WTC11 (cell line): ENCODE results near the gene FLT3. TPM values are rescaled to one million over a fixed set of nuclear protein-coding genes. Genes with fewer than 3 reads are reported as not detected.

Source experiments
- ATAC-seq: fragments of 200-7000 bp; cut with Tn5 transposase; 2 replicates; pipeline ENCODE4 v1.10.0; 2021; ENCODE audit warnings: mild to moderate bottlenecking, moderate library complexity
- CTCF ChIA-PET: fragments of 300-600 bp; sonication (Branson Sonifier 250); formaldehyde crosslinking; loops from one replicate; lab custom pipeline; 2021; ENCODE audit warnings: antibody characterized with exemption; lab: Charles Lee
- POLR2A ChIA-PET: fragments of 350-600 bp; sonication (Branson Sonifier 250); formaldehyde crosslinking; loops from one replicate; lab custom pipeline; 2021; ENCODE audit warnings: antibody characterized with exemption; lab: Charles Lee
- DNase-seq: peaks from one replicate; pipeline ENCODE4 v3.0.0; 2021; ENCODE audit warnings: low spot score
- H3K27ac Mint-ChIP-seq: 2 replicates; pipeline ENCODE4 v1.8.0; 2021; ENCODE audit warnings: mixed read lengths
- H3K27me3 Mint-ChIP-seq: 2 replicates; pipeline ENCODE4 v1.8.0; 2021; ENCODE audit warnings: low read depth, mild to moderate bottlenecking, moderate library complexity, mixed read lengths
- H3K36me3 Mint-ChIP-seq: 2 replicates; pipeline ENCODE4 v1.8.0; 2021; ENCODE audit warnings: mixed read lengths
- H3K4me1 Mint-ChIP-seq: 2 replicates; pipeline ENCODE4 v1.8.0; 2022; ENCODE audit warnings: mixed read lengths
- H3K4me3 Mint-ChIP-seq: 2 replicates; pipeline ENCODE4 v1.8.0; 2021; ENCODE audit warnings: mild to moderate bottlenecking, moderate library complexity, mixed read lengths
- H3K9me3 Mint-ChIP-seq: 2 replicates; pipeline ENCODE4 v1.8.0; 2021; ENCODE audit warnings: mixed read lengths
- AFF4 ChIP-seq: sonication (generic); formaldehyde crosslinking; IDR thresholded peaks from 2 replicates; pipeline ENCODE4 v1.8.1; 2023; ENCODE audit warnings: mild to moderate bottlenecking, missing genetic modification reagents, borderline replicate concordance
- CBFB ChIP-seq: sonication (generic); formaldehyde crosslinking; IDR thresholded peaks from 2 replicates; pipeline ENCODE4 v1.8.1; 2022; ENCODE audit warnings: mild to moderate bottlenecking, low read depth, missing genetic modification reagents
- CDX4 ChIP-seq: fragments of 250-450 bp; sonication (Bioruptor Pico); IDR thresholded peaks from 2 replicates; pipeline ENCODE4 v1.9.0; 2021; ENCODE audit warnings: moderate library complexity, mild to moderate bottlenecking, inconsistent platforms, borderline replicate concordance
- E2F4 ChIP-seq: sonication (generic); formaldehyde crosslinking; IDR thresholded peaks from 2 replicates; pipeline ENCODE4 v1.8.1; 2022; ENCODE audit warnings: low read depth, mild to moderate bottlenecking, moderate library complexity, missing genetic modification reagents, borderline replicate concordance
- ELF4 ChIP-seq: sonication (generic); formaldehyde crosslinking; IDR thresholded peaks from 2 replicates; pipeline ENCODE4 v1.8.1; 2022; ENCODE audit warnings: low read depth, mild to moderate bottlenecking, moderate library complexity, missing genetic modification reagents
- EMX1 ChIP-seq: fragments of 250-450 bp; sonication (Bioruptor Pico); IDR thresholded peaks from 2 replicates; pipeline ENCODE4 v1.8.0; 2021; ENCODE audit warnings: mild to moderate bottlenecking
- ETV6 ChIP-seq: sonication (generic); formaldehyde crosslinking; IDR thresholded peaks from 2 replicates; pipeline ENCODE4 v1.8.1; 2022; ENCODE audit warnings: mild to moderate bottlenecking, missing genetic modification reagents
- FOXK1 ChIP-seq: sonication (generic); formaldehyde crosslinking; IDR thresholded peaks from 2 replicates; pipeline ENCODE4 v1.8.0; 2022; ENCODE audit warnings: mild to moderate bottlenecking, moderate library complexity, missing genetic modification reagents
- IRF1 ChIP-seq: sonication (generic); formaldehyde crosslinking; IDR thresholded peaks from 2 replicates; pipeline ENCODE4 v1.8.0; 2023; ENCODE audit warnings: missing genetic modification reagents
- JAZF1 ChIP-seq: fragments of 250-450 bp; sonication (Bioruptor Pico); IDR thresholded peaks from 2 replicates; pipeline ENCODE4 v1.9.0; 2021; ENCODE audit warnings: moderate library complexity, mild to moderate bottlenecking, inconsistent platforms
- JUN ChIP-seq: sonication (generic); formaldehyde crosslinking; IDR thresholded peaks from 2 replicates; pipeline ENCODE4 v1.8.0; 2023; ENCODE audit warnings: mild to moderate bottlenecking, missing genetic modification reagents
- NFATC4 ChIP-seq: fragments of 250-450 bp; sonication (Bioruptor Pico); IDR thresholded peaks from 2 replicates; pipeline ENCODE4 v1.9.0; 2021; ENCODE audit warnings: mild to moderate bottlenecking
- NR3C1 ChIP-seq: sonication (generic); formaldehyde crosslinking; conservative IDR thresholded peaks from 2 replicates; pipeline ENCODE4 v1.8.1; 2023; ENCODE audit warnings: low read depth, mild to moderate bottlenecking, missing genetic modification reagents
- PRRX2 ChIP-seq: fragments of 250-450 bp; sonication (Bioruptor Pico); IDR thresholded peaks from 2 replicates; pipeline ENCODE4 v1.8.0; 2021; ENCODE audit warnings: mild to moderate bottlenecking
- RORB ChIP-seq: fragments of 250-450 bp; sonication (Bioruptor Pico); IDR thresholded peaks from 2 replicates; pipeline ENCODE4 v1.9.0; 2021; ENCODE audit warnings: mild to moderate bottlenecking
- SMAD3 ChIP-seq: sonication (generic); formaldehyde crosslinking; IDR thresholded peaks from 2 replicates; pipeline ENCODE4 v1.8.0; 2022; ENCODE audit warnings: missing genetic modification reagents, mild to moderate bottlenecking, borderline replicate concordance
- USF2 ChIP-seq: sonication (generic); formaldehyde crosslinking; IDR thresholded peaks from 2 replicates; pipeline ENCODE4 v1.8.1; 2023; ENCODE audit warnings: mild to moderate bottlenecking, missing genetic modification reagents, moderate library complexity
- ZNF281 ChIP-seq: sonication (generic); formaldehyde crosslinking; IDR thresholded peaks from 2 replicates; pipeline ENCODE4 v1.8.0; 2023; ENCODE audit warnings: mild to moderate bottlenecking, missing genetic modification reagents
- ZNF532 ChIP-seq: fragments of 250-450 bp; sonication (Bioruptor Pico); IDR thresholded peaks from 2 replicates; pipeline ENCODE4 v1.9.0; 2021; ENCODE audit warnings: mild to moderate bottlenecking, borderline replicate concordance
- ZNF671 ChIP-seq: fragments of 250-450 bp; sonication (Bioruptor Pico); IDR thresholded peaks from 2 replicates; pipeline ENCODE4 v1.8.0; 2021; ENCODE audit warnings: mild to moderate bottlenecking
- ZSCAN18 ChIP-seq: fragments of 250-450 bp; sonication (Bioruptor Pico); IDR thresholded peaks from 2 replicates; pipeline ENCODE4 v2.1.2; 2022; ENCODE audit warnings: mild to moderate bottlenecking, moderate library complexity
- total RNA-seq: library from RNA; stranded (reverse); gene quantifications from 3 replicates; pipeline ENCODE4 v1.2.3, GENCODE V29; 2021

The FLT3 gene
- total RNA-seq, 1 experiment from 2014 or later: 0.15 TPM

- no peak for TF ChIP-seq USF2 (CRISPR knock-in tag)
- TF ChIP-seq JAZF1 (CRISPR knock-in tag): no peak
- TF ChIP-seq CDX4 (CRISPR knock-in tag): no peak
- no peak for TF ChIP-seq ZNF281
- TF ChIP-seq JUN (CRISPR knock-in tag): no peak
- TF ChIP-seq NFATC4: no peak
- TF ChIP-seq, all 79 proteins: peak for 0
Measured at GRCh38 chr13:27973291-27973690, 127.1 kb downstream of the FLT3 start (continued).

GRCh38 chr13:27972478-27972820 lies 127.9 kb downstream of the FLT3 start:
- no peak overlapping the region for H3K4me3 Mint-ChIP-seq
- DNase-seq (no peak), ATAC-seq (no peak)
- H3K4me1 Mint-ChIP-seq: peaks cover 56% of the 10 kb centered on the region
- peaks cover 2% of the 10 kb centered on the region; the same call in 1 of the 2 replicates for H3K36me3 Mint-ChIP-seq
- H3K27me3 Mint-ChIP-seq: peaks cover 100% of the 10 kb centered on the region
- ChIA-PET POLR2A (interaction anchor here (0.5 kb wide), 1 partner anchor 352 kb away, joined by 3 read pairs; the partner anchor contains the start of gene LNX2), CTCF (interaction anchor here (1.4 to 3.1 kb wide), 3 partner anchors 18 to 146 kb away, joined by 3 to 20 read pairs (median 5); no protein-coding TSS in a partner anchor)
- H3K27ac Mint-ChIP-seq: no peak overlapping the region
- no peaks in the 10 kb centered on the region for H3K9me3 Mint-ChIP-seq
- TF ChIP-seq PRRX2 (CRISPR knock-in tag) (no peak), CBFB (no peak), EMX1 (CRISPR knock-in tag) (no peak), ZNF532 (CRISPR knock-in tag) (no peak), ETV6 (no peak), RORB (CRISPR knock-in tag) (no peak), ELF4 (no peak), NFATC4 (no peak), SMAD3 (CRISPR knock-in tag) (no peak), AFF4 (CRISPR knock-in tag) (no peak), FOXK1 (CRISPR knock-in tag) (no peak), ZNF671 (CRISPR knock-in tag) (no peak), E2F4 (no peak), ZSCAN18 (CRISPR knock-in tag) (no peak), IRF1 (no peak), NR3C1 (CRISPR knock-in tag) (no peak)
